Trophoblast cell (in vitro differentiated cells and primary cell): ENCODE results near the gene NRDC.

Source experiments
- DNase-seq, 2 donors: peaks; one replicate each; pipeline ENCODE4 v3.0.0-alpha.2; 2016
- H2AFZ ChIP-seq: 2 replicates; pipeline ENCODE4 v1.6.1; 2013; ENCODE audit warnings: low read length, moderate library complexity, mild to moderate bottlenecking; ENCODE audit not compliant: insufficient read depth, poor library complexity
- H2AK5ac ChIP-seq: 2 replicates; pipeline ENCODE4 v1.6.1; 2013; ENCODE audit warnings: mild to moderate bottlenecking, low read length
- H2BK120ac ChIP-seq: 2 replicates; pipeline ENCODE4 v1.6.1; 2013; ENCODE audit warnings: low read length, mild to moderate bottlenecking, moderate library complexity; ENCODE audit not compliant: insufficient read depth, poor library complexity
- H2BK12ac ChIP-seq: 2 replicates; pipeline ENCODE4 v1.6.1; 2013; ENCODE audit warnings: mild to moderate bottlenecking, low read length, moderate library complexity
- H2BK5ac ChIP-seq: 2 replicates; pipeline ENCODE4 v1.6.1; 2013; ENCODE audit warnings: low read length, low read depth, moderate library complexity, mild to moderate bottlenecking; ENCODE audit not compliant: poor library complexity
- H3K14ac ChIP-seq: 2 replicates; pipeline ENCODE4 v1.6.1; 2013; ENCODE audit warnings: mild to moderate bottlenecking, low read length
- H3K18ac ChIP-seq: 2 replicates; pipeline ENCODE4 v1.6.1; 2013; ENCODE audit warnings: mild to moderate bottlenecking, low read length
- H3K23ac ChIP-seq: 2 replicates; pipeline ENCODE4 v1.6.1; 2013; ENCODE audit warnings: low read length
- H3K27ac ChIP-seq: 2 replicates; pipeline ENCODE4 v1.5.1; 2013; ENCODE audit warnings: low read depth, mild to moderate bottlenecking, inconsistent platforms, low read length, moderate library complexity
- H3K27me3 ChIP-seq: 2 replicates; pipeline ENCODE4 v1.6.1; 2013; ENCODE audit warnings: inconsistent platforms, mild to moderate bottlenecking, low read length, moderate library complexity; ENCODE audit not compliant: insufficient read depth
- H3K36me3 ChIP-seq, 2 experiments: 1 replicate in 1 of 2; 2 replicates in 1 of 2; pipeline ENCODE4 v1.6.1; 2013; ENCODE audit warnings: low read length in 2 of 2, mild to moderate bottlenecking in 2 of 2, moderate library complexity in 1 of 2; ENCODE audit not compliant: insufficient read depth in 2 of 2, control insufficient read depth in 1 of 2
- H3K4ac ChIP-seq: 2 replicates; pipeline ENCODE4 v1.6.1; 2013; ENCODE audit warnings: low read depth, mild to moderate bottlenecking, low read length, moderate library complexity
- H3K4me1 ChIP-seq, 2 experiments: 1 replicate in 1 of 2; 2 replicates in 1 of 2; pipeline ENCODE4 v1.6.1; 2013; ENCODE audit warnings: low read length in 2 of 2, mild to moderate bottlenecking in 2 of 2, moderate library complexity in 1 of 2; ENCODE audit not compliant: insufficient read depth in 2 of 2, control insufficient read depth in 1 of 2
- H3K4me2 ChIP-seq: 2 replicates; pipeline ENCODE4 v1.6.1; 2013; ENCODE audit warnings: inconsistent platforms, mild to moderate bottlenecking, low read length, moderate library complexity
- H3K4me3 ChIP-seq: 2 replicates; pipeline ENCODE4 v1.5.1; 2013; ENCODE audit warnings: mild to moderate bottlenecking, low read depth, low read length, inconsistent platforms
- H3K79me1 ChIP-seq: one replicate; pipeline ENCODE4 v1.6.1; 2013; ENCODE audit warnings: low read length
- H3K79me2 ChIP-seq: 2 replicates; pipeline ENCODE4 v1.6.1; 2013; ENCODE audit warnings: low read length, mild to moderate bottlenecking; ENCODE audit not compliant: control insufficient read depth, insufficient read depth, poor library complexity
- H3K9ac ChIP-seq: 2 replicates; pipeline ENCODE4 v1.6.1; 2013; ENCODE audit warnings: mild to moderate bottlenecking, low read length
- H3K9me3 ChIP-seq: 2 replicates; pipeline ENCODE4 v1.6.1; 2013; ENCODE audit warnings: low read depth, mild to moderate bottlenecking, control low read depth, inconsistent platforms, low read length; ENCODE audit not compliant: insufficient read depth
- H4K12ac ChIP-seq: 2 replicates; pipeline ENCODE4 v1.6.1; 2013; ENCODE audit warnings: low read depth, mild to moderate bottlenecking, low read length, moderate library complexity
- H4K8ac ChIP-seq: 2 replicates; pipeline ENCODE4 v1.6.1; 2013; ENCODE audit warnings: low read depth, mild to moderate bottlenecking, low read length, moderate library complexity
- H4K91ac ChIP-seq: one replicate; pipeline ENCODE4 v1.6.1; 2013; ENCODE audit warnings: low read depth, mild to moderate bottlenecking, low read length, moderate library complexity
- WGBS: extraction: QIAGEN DNeasy Blood & Tissue Kit; methylation state at CpG from one replicate; pipeline ENCODE4 v1.1.7; 2013; ENCODE audit warnings: missing lambda C conversion rate; ENCODE audit not compliant: insufficient read length, insufficient coverage; ENCODE audit errors: extremely low coverage; 5-methylcytosine and 5-hydroxymethylcytosine counted together

Gene NRDC

GRCh38 chr1:51867479-51868232 is 10.9 kb downstream of the NRDC start:
- Histone ChIP-seq H4K91ac (no peak overlapping the region), H3K27me3 (no peaks in the 10 kb centered on the region), H3K4ac (no peak overlapping the region), H2BK5ac (no peak overlapping the region), H4K12ac (no peak overlapping the region), H3K4me1 (no peaks in the 10 kb centered on the region), H3K18ac (no peak overlapping the region), H3K27ac (no peak overlapping the region), H2AFZ (no peak overlapping the region), H3K79me2 (no peaks in the 10 kb centered on the region), H4K8ac (no peak overlapping the region), H2AK5ac (no peak overlapping the region), H3K4me2 (no peak overlapping the region), H3K4me3 (no peak overlapping the region), H2BK120ac (no peak overlapping the region), H3K9ac (no peak overlapping the region), H3K36me3 (peaks cover 0 to 5% of the 10 kb centered on the region in 2 experiments), H3K23ac (no peak overlapping the region), H3K9me3 (no peaks in the 10 kb centered on the region), H2BK12ac (no peak overlapping the region), H3K14ac (no peak overlapping the region), H3K79me1 (no peaks in the 10 kb centered on the region)
- no CpG with 5 or more reads among the region's 4 CpGs for WGBS
- DNase-seq, result no peak

- no peaks in the 10 kb centered on the region for H3K4me1 ChIP-seq
- no CpG with 5 or more reads among the region's 2 CpGs for WGBS
- no peak for DNase-seq
Observed at GRCh38 chr1:51863384-51863783, 15.1 kb downstream of the NRDC start.

GRCh38 chr1:51861669-51862068 is 16.9 kb downstream of the NRDC start:
- H4K91ac ChIP-seq, result no peak overlapping the region
- no peak overlapping the region for H2AK5ac ChIP-seq
- H3K36me3 ChIP-seq, result peaks cover 0 to 5% of the 10 kb centered on the region in 2 experiments
- no peaks in the 10 kb centered on the region for H3K9me3 ChIP-seq
- no peaks in the 10 kb centered on the region for H3K79me2 ChIP-seq
- no peaks in the 10 kb centered on the region for H3K4me1 ChIP-seq
- no CpG with 5 or more reads among the region's 5 CpGs for WGBS
- no peak overlapping the region for H3K4me3 ChIP-seq
- H2AFZ ChIP-seq, result no peak overlapping the region
- no peak overlapping the region for H4K12ac ChIP-seq
- no peak for DNase-seq
- no peak overlapping the region for H2BK12ac ChIP-seq
- no peak overlapping the region for H3K4me2 ChIP-seq
- no peaks in the 10 kb centered on the region for H3K79me1 ChIP-seq
- H3K27ac ChIP-seq, result no peak overlapping the region
- H3K14ac ChIP-seq, result no peak overlapping the region
- H3K23ac ChIP-seq, result no peak overlapping the region
- no peak overlapping the region for H3K9ac ChIP-seq
- H2BK5ac ChIP-seq, result no peak overlapping the region
- H4K8ac ChIP-seq, result no peak overlapping the region
- no peak overlapping the region for H3K4ac ChIP-seq
- no peak overlapping the region for H3K18ac ChIP-seq
- no peaks in the 10 kb centered on the region for H3K27me3 ChIP-seq
- H2BK120ac ChIP-seq, result no peak overlapping the region

More at GRCh38 chr1:51863384-51863783, 15.1 kb downstream of the NRDC start:
- no peak overlapping the region for H2BK120ac ChIP-seq
- no peak overlapping the region for H3K18ac ChIP-seq
- H3K4ac ChIP-seq, result no peak overlapping the region
- peak overlapping the region; percentile 54 for H4K12ac ChIP-seq
- no peaks in the 10 kb centered on the region for H3K79me2 ChIP-seq
- no peak overlapping the region for H2BK12ac ChIP-seq
- no peaks in the 10 kb centered on the region for H3K79me1 ChIP-seq
- no peak overlapping the region for H3K4me2 ChIP-seq
- H2BK5ac ChIP-seq, result no peak overlapping the region
- no peak overlapping the region for H3K23ac ChIP-seq
- H3K9ac ChIP-seq, result no peak overlapping the region
- H3K36me3 ChIP-seq, result peaks cover 0 to 5% of the 10 kb centered on the region in 2 experiments
- H4K91ac ChIP-seq, result no peak overlapping the region
- no peak overlapping the region for H2AFZ ChIP-seq
- H4K8ac ChIP-seq, result no peak overlapping the region
- no peak overlapping the region for H3K4me3 ChIP-seq
- H3K27ac ChIP-seq, result no peak overlapping the region
- no peak overlapping the region for H3K14ac ChIP-seq
- no peak overlapping the region for H2AK5ac ChIP-seq
- no peaks in the 10 kb centered on the region for H3K27me3 ChIP-seq
- no peaks in the 10 kb centered on the region for H3K9me3 ChIP-seq

GRCh38 chr1:51859735-51860134 is 18.8 kb downstream of the NRDC start:
- no peaks in the 10 kb centered on the region for H3K79me2 ChIP-seq
- H4K91ac ChIP-seq, result no peak overlapping the region
- no peak overlapping the region for H3K4me3 ChIP-seq
- H3K27ac ChIP-seq, result no peak overlapping the region
- no peak overlapping the region for H3K18ac ChIP-seq
- H3K4me1 ChIP-seq, result no peaks in the 10 kb centered on the region
- no peak overlapping the region for H4K12ac ChIP-seq
- peaks cover 2 to 4% of the 10 kb centered on the region in 2 experiments for H3K36me3 ChIP-seq
- H2BK5ac ChIP-seq, result no peak overlapping the region
- no peak for DNase-seq
- no peaks in the 10 kb centered on the region for H3K79me1 ChIP-seq
- no peak overlapping the region for H4K8ac ChIP-seq
- H2AK5ac ChIP-seq, result no peak overlapping the region
- H3K14ac ChIP-seq, result no peak overlapping the region
- H3K27me3 ChIP-seq, result no peaks in the 10 kb centered on the region
- peaks cover 1% of the 10 kb centered on the region for H3K9me3 ChIP-seq
- no peak overlapping the region for H3K4ac ChIP-seq
- no peak overlapping the region for H3K4me2 ChIP-seq
- no peak overlapping the region for H2AFZ ChIP-seq
- H3K23ac ChIP-seq, result no peak overlapping the region
- no peak overlapping the region for H2BK12ac ChIP-seq
- H2BK120ac ChIP-seq, result no peak overlapping the region
- WGBS, result no CpG with 5 or more reads among the region's 2 CpGs
- H3K9ac ChIP-seq, result no peak overlapping the region
